NOMO-1 treated with dmso at 0.1 percent for 144 hours (cell line): ENCODE measurements around the gene PSMD10.

Experiments used
- DNase-seq: peaks from one replicate; lab custom pipeline; 2025; ENCODE audit not compliant: unreplicated experiment; lab: John Stamatoyannopoulos, UW

Gene PSMD10, protein sequence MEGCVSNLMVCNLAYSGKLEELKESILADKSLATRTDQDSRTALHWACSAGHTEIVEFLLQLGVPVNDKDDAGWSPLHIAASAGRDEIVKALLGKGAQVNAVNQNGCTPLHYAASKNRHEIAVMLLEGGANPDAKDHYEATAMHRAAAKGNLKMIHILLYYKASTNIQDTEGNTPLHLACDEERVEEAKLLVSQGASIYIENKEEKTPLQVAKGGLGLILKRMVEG

DNA sequence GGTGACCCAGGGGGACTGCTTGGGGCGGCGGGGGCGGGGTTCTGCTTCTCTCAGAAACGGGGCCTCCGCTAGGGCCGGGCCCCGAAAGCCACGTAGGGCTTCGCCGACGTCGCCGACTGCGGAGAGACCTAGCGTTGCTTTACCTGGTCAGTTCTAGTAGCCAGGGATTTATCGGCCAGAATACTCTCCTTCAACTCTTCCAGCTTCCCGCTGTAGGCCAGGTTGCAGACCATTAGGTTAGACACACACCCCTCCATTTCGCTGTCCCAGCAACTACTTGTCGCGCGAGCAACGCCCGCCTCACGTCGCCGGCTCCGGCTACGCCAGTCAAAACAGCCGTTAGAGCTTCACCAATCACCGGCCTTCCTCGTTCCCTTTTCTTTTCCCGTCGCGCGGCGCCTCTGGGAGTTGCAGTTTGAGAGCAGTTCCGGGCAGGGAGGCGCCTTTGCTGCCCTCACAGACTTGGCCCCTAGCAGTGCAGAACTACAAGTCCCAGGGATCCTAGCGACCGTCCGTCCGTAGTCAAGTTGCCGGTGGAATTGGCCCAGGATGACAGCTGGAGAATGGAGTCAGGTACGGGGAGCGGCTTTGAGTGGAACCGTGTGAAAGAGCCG, at the start of gene PSMD10, which contains the start of gene ATG4A:
TSS of gene PSMD10 (minus strand) at position 279 of the 614 bp plus-strand sequence. CDS start at position 257, 22 bp downstream.
TSS of gene ATG4A (plus strand) at position 515 of the 614 bp plus-strand sequence. CDS start at position 564, 49 bp downstream.
- peak; percentile 93 for DNase-seq

DNA sequence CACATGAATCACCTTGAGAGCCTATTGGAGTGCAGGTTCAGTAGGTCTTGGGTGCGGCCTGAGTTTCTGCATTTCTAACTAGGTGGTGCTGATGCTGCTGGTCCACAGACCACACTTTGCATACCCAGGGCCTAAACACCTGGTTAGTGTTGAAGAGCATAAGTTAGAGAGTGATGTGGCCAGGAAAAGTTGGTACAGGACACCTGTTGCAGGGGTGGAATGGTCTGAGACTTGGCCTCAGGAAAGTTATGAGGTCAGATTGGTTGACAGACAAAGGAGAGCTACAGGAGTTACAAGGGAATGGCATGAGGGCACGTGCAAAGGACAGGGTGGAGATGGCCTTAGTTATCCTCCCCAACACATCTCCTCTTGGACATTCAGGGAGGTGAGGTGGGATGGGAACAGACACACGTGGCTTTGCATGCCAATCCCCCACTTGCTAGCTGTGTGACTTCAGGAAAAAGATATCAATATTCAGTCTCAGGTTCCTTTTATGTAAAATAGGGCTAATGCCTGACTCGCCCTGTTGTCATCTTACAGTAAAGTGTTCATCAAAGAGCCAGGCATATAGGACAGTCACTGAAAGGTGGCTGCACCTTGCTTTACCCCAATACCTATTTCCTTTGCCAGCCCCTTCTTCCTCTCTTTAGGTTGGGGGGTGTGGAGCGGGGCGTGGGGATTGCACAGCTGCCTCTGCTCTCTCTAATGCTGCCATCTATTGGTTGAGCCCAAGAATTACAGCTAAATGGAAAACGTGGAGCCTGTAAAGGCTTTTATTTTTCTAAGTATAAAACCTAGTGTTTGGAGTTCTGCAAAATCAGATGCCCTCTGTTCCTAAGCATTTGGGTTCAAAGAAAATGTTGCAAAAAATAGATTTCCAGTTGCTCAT, 47.7 kb upstream of the PSMD10 start:
- DNase-seq = no peak

- DNase-seq = no peak
Observed at GRCh38 chrX:108134724-108135123, 43.4 kb upstream of the PSMD10 start.

GRCh38 chrX:108132876-108133275, 41.5 kb upstream of the PSMD10 start:
- no peak for DNase-seq

DNA sequence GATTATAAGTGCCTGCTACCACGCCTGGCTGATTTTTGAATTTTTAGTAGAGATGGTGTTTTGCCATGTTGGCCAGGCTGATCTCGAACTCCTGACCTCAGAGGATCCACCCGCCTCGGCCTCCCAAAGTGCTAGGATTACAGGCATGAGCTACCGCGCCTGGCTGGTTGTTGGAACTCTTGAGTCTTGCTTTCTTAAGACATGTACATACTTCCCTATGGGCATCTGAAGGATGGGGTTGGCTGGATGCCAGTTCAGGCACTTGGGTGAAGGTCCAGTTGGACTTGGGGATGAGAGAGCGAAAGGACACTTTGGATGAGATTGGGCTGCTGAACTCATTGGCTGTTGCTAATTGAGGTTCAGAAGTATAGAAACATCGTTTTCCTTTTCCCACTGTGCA, 40.7 kb upstream of the PSMD10 start:
- no peak for DNase-seq

GRCh38 chrX:108131471-108131870, 40.1 kb upstream of the PSMD10 start:
- no peak for DNase-seq

DNA sequence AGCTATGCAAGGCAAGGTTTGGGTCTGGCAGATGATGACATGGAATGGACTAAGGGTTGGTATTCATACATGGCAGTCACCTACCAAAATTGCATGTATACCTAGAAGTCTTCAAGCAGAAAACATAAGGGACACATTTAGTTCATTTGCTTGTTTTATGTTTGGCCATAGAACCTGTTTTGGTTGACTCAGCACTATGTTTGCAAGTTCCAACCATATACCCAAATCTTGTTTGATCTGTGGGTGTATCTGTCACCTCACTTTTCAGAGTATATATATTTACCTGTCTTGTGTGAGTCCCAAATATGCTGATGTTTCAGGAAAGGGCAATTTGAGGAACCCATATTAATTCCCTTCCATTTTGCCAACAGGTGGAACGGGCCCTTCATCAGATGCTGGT, 39.5 kb upstream of the PSMD10 start:
- DNase-seq = no peak

- no peak for DNase-seq
Observed at GRCh38 chrX:108127152-108127551, 35.8 kb upstream of the PSMD10 start.

DNA sequence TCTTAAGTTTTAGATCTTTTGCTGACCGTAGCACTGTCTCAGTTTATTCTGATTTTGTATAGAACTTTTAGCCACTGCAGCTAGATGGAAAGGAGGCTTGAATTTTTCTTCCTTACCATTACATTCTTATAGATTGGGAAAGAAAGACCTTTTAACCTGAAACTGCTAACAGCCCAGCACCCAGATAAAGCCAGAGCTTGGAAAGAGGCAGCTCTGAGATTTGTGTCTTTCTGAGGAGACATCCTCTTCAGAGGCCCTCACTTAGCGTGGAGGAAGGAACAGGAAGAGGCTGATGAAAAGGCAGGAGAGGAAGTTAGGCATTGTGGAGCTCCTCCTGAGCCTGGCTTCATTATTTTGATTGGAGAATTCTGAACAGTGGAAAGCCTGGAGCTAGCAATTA, 35.3 kb upstream of the PSMD10 start:
- no peak for DNase-seq

DNA sequence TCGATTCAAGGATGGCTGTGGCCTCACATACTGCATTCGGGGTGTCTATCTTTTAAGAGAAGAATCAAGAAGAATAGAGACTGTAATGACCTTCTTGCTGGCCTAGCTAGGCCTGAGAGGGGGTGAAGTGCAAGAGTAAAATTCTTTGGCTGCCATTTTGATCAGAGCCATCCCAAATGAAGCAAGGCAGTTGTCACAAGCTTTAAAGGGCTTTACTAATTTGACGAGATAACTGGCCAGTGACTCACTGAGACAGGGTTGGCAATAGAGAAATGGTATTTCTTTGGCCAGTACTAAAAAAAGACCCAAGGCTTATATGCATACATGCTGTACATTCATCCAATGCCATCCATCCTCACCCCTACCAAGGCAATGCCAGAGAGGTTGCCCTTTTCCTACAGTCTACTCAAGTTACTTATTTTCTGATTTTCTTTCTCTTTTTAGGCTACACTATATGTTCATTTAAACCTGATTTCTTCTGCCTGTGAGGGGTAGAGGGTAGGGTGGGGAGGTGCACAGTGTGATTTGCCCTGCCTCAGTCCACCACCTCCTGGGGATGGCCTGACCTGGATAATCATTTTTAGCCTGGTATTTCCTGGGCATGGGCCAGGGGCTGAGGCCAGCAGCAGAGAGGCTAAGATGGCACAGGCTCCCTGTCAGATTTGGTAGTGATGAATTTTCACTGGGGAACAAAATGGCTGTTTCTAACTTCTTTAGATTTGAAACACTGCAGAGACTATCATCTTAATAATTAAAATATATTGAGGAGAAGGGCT, 32.4 kb upstream of the PSMD10 start:
- DNase-seq = no peak

DNA sequence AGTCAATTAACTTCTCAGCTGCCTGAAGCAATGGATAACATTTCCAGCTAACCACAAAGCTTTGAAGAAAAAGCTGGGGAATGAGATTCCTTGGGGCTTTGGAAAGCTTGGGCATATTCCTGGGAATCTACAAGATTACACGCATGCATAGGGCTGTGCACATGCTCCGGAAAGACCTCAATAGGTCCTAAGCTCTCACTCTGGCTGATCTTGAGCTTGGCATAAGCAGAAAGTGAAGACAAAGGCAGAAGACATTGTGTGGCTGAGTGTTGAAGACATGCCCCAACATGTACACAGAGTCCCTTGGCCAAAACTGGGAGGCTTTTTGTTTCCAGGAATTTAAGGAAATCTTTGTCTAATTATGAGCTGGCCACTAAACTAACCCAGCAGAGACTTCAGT, 31.4 kb upstream of the PSMD10 start:
- DNase-seq = no peak

DNA sequence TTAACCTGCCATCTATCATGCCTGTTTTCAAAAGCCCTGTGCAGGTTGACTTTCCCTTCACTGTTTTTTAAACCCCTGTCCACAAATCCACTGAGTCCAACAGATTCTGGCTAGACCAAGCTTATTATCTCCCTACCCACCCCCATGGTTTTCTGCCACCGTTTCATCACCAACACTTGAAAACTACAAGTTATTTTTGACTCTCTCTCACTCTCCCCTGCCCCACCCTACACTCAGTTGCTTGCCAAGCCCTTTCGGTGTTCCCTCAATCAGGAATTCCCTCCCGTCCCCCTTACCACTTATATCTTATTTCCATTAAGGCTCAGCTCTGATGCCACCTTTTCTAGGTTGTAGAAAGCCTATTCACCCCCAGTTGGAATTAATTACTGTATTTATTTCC, 29.9 kb upstream of the PSMD10 start:
- no peak for DNase-seq

GRCh38 chrX:108117988-108118387, 26.6 kb upstream of the PSMD10 start:
- DNase-seq = no peak

DNA sequence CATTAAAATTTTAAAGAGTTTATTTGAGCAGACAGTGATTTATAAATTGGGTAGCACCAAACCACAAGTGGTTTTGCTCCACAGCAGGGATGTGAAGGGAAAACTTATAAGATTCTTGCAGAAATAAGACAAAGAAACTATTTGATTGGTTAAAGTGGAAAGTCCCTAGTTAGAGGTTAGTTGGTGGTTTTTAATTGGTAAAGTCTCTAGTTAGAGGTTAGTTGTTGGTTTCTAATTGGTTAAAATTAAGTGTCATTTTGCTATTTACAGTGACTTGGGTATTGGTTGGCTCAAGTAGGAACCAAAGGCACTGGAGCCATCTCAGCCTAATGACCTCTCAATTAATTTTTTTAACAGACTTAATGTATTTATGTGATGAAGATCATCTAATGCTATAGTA, 23.2 kb upstream of the PSMD10 start:
- no peak for DNase-seq

- no peak for DNase-seq
Observed at GRCh38 chrX:108105473-108105872, 14.1 kb upstream of the PSMD10 start.

DNA sequence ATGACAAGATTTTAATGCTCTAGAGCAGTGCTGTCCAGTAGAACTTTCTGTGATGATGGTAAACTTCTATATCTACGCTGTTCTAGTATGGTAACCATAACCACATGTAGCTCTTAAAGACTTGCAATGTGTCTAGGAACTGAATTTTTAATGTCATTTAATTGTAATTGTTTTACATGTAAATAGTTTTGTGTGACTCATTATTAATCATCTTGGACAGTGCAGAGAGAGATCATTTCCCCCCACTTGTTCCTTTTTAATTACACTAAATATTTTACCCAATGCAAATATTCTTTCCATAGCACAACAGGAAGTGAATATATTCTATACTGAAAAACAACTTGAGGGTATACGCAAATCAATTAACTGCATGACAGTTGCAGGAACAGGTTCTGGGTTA, 6.0 kb upstream of the PSMD10 start:
- DNase-seq = no peak

- DNase-seq = no peak
Observed at GRCh38 chrX:108091878-108092291, 543 bp upstream of the PSMD10 start.

DNA sequence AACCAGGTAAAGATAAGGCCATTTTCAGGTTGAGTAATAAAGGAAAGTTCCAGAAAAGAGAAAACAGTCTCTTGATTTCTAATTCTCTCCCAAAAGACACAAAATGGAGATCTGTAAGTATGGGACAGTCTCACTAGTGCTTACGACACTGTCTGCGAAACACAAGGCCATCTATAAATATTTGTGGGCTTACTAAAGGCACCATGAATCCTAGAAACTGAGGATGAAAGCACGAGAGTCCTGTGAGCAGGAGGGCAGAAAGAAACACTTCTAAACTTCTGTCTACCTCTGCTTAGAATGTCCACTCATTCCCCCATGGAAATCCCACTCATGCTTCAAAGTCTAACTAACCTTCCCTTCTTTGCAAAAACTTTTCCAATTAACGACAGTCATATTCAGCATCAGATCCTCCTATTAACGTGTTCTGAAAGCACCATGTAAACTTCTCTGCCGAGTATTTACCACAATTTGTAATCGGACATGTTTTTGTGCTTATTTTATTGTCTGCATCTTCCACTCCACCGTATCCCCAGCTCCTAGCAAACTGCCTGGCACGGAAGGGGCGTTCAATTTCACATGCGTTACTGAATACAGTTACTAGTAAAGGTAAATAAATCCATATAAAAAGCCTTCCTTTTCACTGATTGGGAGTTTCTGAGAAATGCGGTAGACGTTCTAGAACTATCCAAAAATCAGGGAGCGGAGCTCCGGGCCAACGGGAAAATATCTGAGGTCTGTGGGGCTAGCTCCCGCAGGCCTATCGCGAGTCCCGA, 665 bp downstream of the PSMD10 start:
- DNase-seq = no peak

GRCh38 chrX:108088511-108088910, 2.8 kb downstream of the PSMD10 start:
- DNase-seq = no peak

DNA sequence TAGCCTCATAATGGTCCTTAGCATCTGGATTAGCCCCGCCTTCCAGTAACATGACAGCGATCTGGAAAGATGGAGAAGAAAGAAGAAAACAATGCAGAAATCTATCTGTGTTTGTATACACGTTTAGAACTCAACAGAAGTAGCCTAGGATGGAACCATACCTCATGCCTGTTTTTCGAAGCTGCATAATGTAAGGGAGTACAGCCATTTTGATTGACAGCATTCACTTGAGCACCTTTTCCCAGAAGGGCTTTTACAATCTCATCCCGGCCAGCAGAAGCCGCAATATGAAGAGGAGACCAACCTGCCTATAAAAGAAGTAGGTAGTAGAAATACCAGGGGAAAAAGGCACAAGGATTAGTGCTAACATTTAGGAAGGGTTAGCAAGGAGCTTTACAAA, 3.5 kb downstream of the PSMD10 start:
- DNase-seq = no peak
